ENCODE measurements around the gene LCE1F.

Gene LCE1F, protein sequence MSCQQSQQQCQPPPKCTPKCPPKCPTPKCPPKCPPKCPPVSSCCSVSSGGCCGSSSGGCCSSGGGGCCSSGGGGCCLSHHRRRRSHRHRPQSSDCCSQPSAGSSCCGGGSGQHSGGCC

DNA sequence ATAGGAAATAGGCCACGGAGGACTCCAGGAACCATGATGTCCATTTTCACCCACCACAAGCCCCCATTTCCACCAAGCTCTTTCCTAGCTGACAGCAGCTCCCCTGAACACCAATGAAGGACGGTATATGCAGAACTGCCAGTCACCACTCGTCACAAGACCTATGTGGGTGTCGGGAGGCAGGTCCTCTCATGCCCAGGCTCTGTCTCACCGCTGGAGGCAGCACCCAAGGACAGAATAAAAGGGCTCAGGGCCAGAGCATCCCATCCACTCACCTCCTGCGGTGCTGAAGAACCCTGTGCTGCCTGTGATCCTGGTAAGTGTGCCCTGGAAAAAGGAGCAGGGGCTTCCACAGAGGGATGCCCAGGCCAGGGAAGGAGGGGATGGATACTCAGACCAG, at the start of gene LCE1F:
TSS of gene LCE1F (plus strand) at position 266 of the 400 bp plus-strand sequence. CDS start 1,232 bp downstream, outside the sequence.
- Histone ChIP-seq H3K9ac (no peak within 1 kb of the TSS), H3K36me3 (ENCODE audit: control insufficient read depth, insufficient read depth, low read length) (no peaks in the 10 kb centered on the region), H3K4me1 (no peaks in the 10 kb centered on the region), H3K4me3 (ENCODE audit: low read depth, low read length) (no peak within 1 kb of the TSS), H3K27ac (no peak within 1 kb of the TSS), H3K27me3 (ENCODE audit: control insufficient read depth, insufficient read depth, low read length) (no peaks in the 10 kb centered on the region), H3K4me2 (ENCODE audit: low read length) (no peak within 1 kb of the TSS), H3K9me3 (ENCODE audit: control insufficient read depth, low read length) (no peaks in the 10 kb centered on the region), H2AFZ (no peak within 1 kb of the TSS), H3K79me2 (no peaks in the 10 kb centered on the region)
- TF ChIP-seq, protein P1, sequence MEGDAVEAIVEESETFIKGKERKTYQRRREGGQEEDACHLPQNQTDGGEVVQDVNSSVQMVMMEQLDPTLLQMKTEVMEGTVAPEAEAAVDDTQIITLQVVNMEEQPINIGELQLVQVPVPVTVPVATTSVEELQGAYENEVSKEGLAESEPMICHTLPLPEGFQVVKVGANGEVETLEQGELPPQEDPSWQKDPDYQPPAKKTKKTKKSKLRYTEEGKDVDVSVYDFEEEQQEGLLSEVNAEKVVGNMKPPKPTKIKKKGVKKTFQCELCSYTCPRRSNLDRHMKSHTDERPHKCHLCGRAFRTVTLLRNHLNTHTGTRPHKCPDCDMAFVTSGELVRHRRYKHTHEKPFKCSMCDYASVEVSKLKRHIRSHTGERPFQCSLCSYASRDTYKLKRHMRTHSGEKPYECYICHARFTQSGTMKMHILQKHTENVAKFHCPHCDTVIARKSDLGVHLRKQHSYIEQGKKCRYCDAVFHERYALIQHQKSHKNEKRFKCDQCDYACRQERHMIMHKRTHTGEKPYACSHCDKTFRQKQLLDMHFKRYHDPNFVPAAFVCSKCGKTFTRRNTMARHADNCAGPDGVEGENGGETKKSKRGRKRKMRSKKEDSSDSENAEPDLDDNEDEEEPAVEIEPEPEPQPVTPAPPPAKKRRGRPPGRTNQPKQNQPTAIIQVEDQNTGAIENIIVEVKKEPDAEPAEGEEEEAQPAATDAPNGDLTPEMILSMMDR (IDR thresholded peaks at IDR 0.05), result no peak

DNA sequence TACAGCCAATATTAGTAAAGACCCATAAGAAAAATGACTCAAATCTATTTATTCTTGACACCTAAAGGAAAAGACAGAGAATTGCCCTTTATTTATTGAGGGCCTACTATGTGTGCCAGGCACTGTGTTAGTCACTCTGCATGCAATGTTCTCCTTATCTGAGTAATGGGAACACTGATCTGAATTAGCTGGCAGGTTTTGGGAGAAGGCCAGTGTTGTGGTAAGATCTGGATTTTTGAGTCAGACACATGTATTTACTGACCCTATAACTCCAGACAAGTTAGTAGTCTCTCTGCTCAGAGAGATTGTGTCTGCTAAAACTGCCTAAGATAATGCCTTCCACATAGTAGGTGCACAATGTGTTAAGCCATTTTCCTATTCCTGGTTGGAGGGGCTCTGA, 49.7 kb upstream of the LCE1F start:
- Histone ChIP-seq H3K27me3 (ENCODE audit: control insufficient read depth, insufficient read depth, low read length) (no peaks in the 10 kb centered on the region), H2AFZ (no peak overlapping the region), H3K27ac (no peak overlapping the region), H3K79me2 (no peaks in the 10 kb centered on the region), H3K4me2 (ENCODE audit: low read length) (no peak overlapping the region), H3K36me3 (ENCODE audit: control insufficient read depth, insufficient read depth, low read length) (no peaks in the 10 kb centered on the region), H3K9ac (no peak overlapping the region), H3K9me3 (ENCODE audit: control insufficient read depth, low read length) (no peaks in the 10 kb centered on the region), H3K4me1 (no peaks in the 10 kb centered on the region), H3K4me3 (ENCODE audit: low read depth, low read length) (no peak overlapping the region)
- TF ChIP-seq, protein P1 (IDR thresholded peaks at IDR 0.05), result no peak

DNA sequence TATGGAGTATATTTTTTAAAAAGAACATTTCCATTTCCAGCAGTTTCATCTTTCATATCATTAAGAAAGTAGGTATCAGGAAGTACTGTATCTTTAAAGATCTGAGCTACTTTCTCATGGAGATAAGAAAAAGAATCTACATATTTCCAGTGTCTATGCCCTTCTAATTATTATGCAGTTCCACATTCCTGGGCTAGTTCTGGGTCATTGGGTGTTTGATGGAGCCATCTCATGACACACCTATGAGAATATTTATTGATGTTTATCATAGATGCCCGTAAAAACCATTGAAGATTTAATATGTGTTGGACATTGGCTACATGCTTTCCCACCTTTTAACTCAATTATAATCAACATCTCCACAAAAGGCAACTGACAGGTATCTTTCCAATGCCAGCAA, 46.0 kb upstream of the LCE1F start:
- Histone ChIP-seq H2AFZ (no peak overlapping the region), H3K79me2 (no peaks in the 10 kb centered on the region), H3K9me3 (ENCODE audit: control insufficient read depth, low read length) (no peaks in the 10 kb centered on the region), H3K9ac (no peak overlapping the region), H3K4me3 (ENCODE audit: low read depth, low read length) (no peak overlapping the region), H3K36me3 (ENCODE audit: control insufficient read depth, insufficient read depth, low read length) (no peaks in the 10 kb centered on the region), H3K4me2 (ENCODE audit: low read length) (no peak overlapping the region), H3K27me3 (ENCODE audit: control insufficient read depth, insufficient read depth, low read length) (no peaks in the 10 kb centered on the region), H3K4me1 (no peaks in the 10 kb centered on the region), H3K27ac (no peak overlapping the region)
- TF ChIP-seq, protein P1 (IDR thresholded peaks at IDR 0.05), result no peak

DNA sequence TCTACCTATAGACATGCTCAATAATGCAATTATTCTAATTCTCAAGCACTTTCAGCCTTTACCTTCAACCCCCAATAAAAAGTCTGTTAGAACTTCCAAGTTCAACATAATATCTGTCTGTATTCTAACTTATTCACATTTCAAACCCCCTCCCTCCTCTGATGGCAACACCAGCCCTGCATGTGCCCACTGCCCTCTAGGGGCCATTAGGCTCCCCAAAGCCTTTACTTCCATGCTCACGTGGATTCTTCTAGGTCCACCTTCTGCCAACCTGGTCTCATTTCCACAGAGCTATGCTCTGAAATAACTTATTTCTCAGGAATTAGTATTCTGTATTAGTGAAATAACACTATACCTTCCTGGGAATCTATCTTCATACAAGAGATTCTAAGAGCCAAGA, 39.3 kb upstream of the LCE1F start:
- H3K27ac ChIP-seq, result no peak overlapping the region
- H3K4me1 ChIP-seq, result no peaks in the 10 kb centered on the region
- no peaks in the 10 kb centered on the region for H3K9me3 ChIP-seq (ENCODE audit: control insufficient read depth, low read length)
- TF ChIP-seq, protein P1 (IDR thresholded peaks at IDR 0.05), result no peak
- H3K4me2 ChIP-seq (ENCODE audit: low read length), result no peak overlapping the region
- no peaks in the 10 kb centered on the region for H3K27me3 ChIP-seq (ENCODE audit: control insufficient read depth, insufficient read depth, low read length)
- H2AFZ ChIP-seq, result no peak overlapping the region
- no peak overlapping the region for H3K4me3 ChIP-seq (ENCODE audit: low read depth, low read length)
- H3K36me3 ChIP-seq (ENCODE audit: control insufficient read depth, insufficient read depth, low read length), result no peaks in the 10 kb centered on the region
- no peak overlapping the region for H3K9ac ChIP-seq
- no peaks in the 10 kb centered on the region for H3K79me2 ChIP-seq

DNA sequence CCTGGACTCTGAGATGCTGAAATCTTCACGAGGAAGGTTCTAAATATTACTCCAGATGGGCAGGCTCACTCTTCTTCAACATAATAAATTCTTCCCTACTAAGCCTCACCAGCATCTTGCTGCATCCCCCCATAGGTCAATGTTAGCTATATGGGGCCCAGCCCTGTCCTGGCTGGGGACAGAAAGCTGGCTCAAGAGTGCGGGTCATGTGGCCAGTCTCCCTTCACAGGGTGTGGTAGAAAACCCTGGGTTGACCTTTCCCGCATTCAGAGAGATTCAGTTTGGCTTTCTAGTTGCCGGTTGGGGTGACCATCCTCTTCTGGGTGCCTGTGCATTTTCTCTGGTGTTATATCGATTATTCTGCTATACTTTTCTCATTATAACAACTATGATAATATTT, 36.9 kb upstream of the LCE1F start:
- Histone ChIP-seq H3K79me2 (no peaks in the 10 kb centered on the region), H3K9me3 (ENCODE audit: control insufficient read depth, low read length) (no peaks in the 10 kb centered on the region), H3K27ac (no peak overlapping the region), H3K27me3 (ENCODE audit: control insufficient read depth, insufficient read depth, low read length) (no peaks in the 10 kb centered on the region), H3K4me1 (no peaks in the 10 kb centered on the region), H3K4me3 (ENCODE audit: low read depth, low read length) (no peak overlapping the region), H3K9ac (no peak overlapping the region), H3K36me3 (ENCODE audit: control insufficient read depth, insufficient read depth, low read length) (no peaks in the 10 kb centered on the region), H2AFZ (no peak overlapping the region), H3K4me2 (ENCODE audit: low read length) (no peak overlapping the region)
- TF ChIP-seq, protein P1 (IDR thresholded peaks at IDR 0.05), result no peak
